Activated CD8-positive, alpha-beta memory T cell treated with anti-CD3 and anti-CD28 coated beads for 48 hours (primary cell): Measurements from ENCODE around the gene FBXW12.

ENCODE experiments used
- DNase-seq, 3 experiments: peaks; one replicate each; pipeline ENCODE4 v3.0.0-alpha.2; 2020; ENCODE audit warnings: low read depth in 2 of 3, low spot score in 2 of 3

Gene FBXW12

GRCh38 chr3:48420561-48420960 lies 48.5 kb downstream of the FBXW12 start:
- DNase-seq: no peak

GRCh38 chr3:48422272-48422671 lies 50.3 kb downstream of the FBXW12 start:
- no peak for DNase-seq

GRCh38 chr3:48422681-48423080 lies 50.7 kb downstream of the FBXW12 start:
- no peak for DNase-seq

GRCh38 chr3:48423241-48423882 lies 51.3 kb downstream of the FBXW12 start:
- no peak for DNase-seq

GRCh38 chr3:48423883-48424695 lies 52.1 kb downstream of the FBXW12 start:
- DNase-seq: no peak

GRCh38 chr3:48425281-48425812 lies 53.3 kb downstream of the FBXW12 start:
- DNase-seq: no peak

GRCh38 chr3:48426401-48426909 lies 54.4 kb downstream of the FBXW12 start:
- no peak for DNase-seq

- DNase-seq: no peak
These were observed 55.1 kb downstream of the FBXW12 start for GRCh38 chr3:48426944-48427629.

GRCh38 chr3:48427630-48427962 lies 55.6 kb downstream of the FBXW12 start:
- no peak for DNase-seq

GRCh38 chr3:48428088-48428571 lies 56.1 kb downstream of the FBXW12 start:
- no peak for DNase-seq

GRCh38 chr3:48428572-48429316 lies 56.7 kb downstream of the FBXW12 start:
- DNase-seq: no peak

GRCh38 chr3:48429317-48429959 lies 57.4 kb downstream of the FBXW12 start:
- DNase-seq: peak in 2 of 3 experiments; percentile 11 to 37

- DNase-seq: no peak
These were observed 58.1 kb downstream of the FBXW12 start, which contains the start of gene PLXNB1 for GRCh38 chr3:48429960-48430707. TSS of gene PLXNB1 (minus strand) at chr3:48430086. CDS start at chr3:48424611, 5,475 bp downstream.

- DNase-seq: no peak
These were observed 58.7 kb downstream of the FBXW12 start for GRCh38 chr3:48430708-48431101.

- no peak for DNase-seq
These were observed 59.4 kb downstream of the FBXW12 start for GRCh38 chr3:48431224-48432029.

- no peak for DNase-seq
These were observed 60.7 kb downstream of the FBXW12 start for GRCh38 chr3:48432411-48433371.

- DNase-seq: no peak
These were observed 61.6 kb downstream of the FBXW12 start for GRCh38 chr3:48433472-48434118.
